HG03342 (cell line): ENCODE results near the gene GRN.
"Not testable (repeated sequence)": the region's sequence is repeated elsewhere in the genome, so short reads cannot be mapped to it uniquely, and the experiment has no call there.

Experiments
- ATAC-seq: cut with Tn5 transposase; IDR thresholded peaks from one replicate; pipeline ENCODE4 v1.9.1; 2021; ENCODE audit warnings: mild to moderate bottlenecking, moderate library complexity; ENCODE audit not compliant: unreplicated experiment

Gene GRN

DNA sequence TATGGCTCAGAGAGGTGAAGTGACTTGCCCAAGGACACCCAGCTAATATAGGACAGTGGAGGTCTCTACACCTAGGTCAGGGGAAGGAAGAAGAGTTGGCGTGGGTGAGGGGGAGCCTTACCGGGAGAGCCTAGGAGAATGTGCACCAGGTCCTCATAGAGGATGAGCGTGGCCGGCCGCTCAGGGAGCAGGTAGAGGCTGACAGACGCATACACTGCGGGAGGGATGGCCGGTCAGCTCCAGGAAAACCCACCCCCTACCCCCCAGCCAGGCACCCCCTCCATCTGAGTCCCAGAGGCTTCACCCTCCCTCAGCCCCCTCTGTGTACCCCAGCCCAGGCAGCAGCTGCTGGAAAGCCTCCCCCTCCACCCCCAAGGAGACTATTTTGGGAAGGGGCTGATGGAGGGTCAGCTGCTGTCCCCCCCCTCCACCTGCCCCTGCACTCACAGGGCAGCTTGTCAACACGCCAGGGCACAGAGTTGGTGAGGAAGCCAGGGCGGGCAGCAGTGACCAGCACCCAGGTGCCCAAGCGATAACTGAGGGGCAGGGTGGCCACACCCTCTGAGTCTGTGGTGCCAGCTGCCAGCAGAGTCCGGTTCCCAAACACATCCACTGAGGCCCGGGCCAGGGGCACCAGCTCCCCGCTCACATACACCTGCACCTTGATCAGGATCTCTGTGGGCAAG is 14.5 kb downstream of the GRN start:
- no peak for ATAC-seq

DNA sequence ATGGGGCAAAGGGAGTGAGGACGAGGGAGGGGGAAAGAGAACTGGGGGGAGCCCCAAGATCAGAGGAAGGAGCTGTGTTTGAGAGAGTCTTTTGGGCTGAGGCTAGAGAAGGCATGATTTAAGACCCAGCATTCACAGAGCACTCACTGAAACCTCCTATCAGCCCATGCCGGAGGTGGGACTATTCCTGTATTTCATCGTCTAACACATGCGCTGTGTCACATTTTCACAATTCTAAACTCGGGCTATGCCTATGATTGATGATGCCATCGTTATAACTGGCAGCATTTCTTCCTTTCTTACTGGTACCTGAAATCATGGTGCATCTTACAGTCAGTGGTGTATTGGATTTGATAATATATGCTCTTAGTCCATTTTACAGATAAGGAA is 15.0 kb downstream of the GRN start:
- no peak for ATAC-seq

DNA sequence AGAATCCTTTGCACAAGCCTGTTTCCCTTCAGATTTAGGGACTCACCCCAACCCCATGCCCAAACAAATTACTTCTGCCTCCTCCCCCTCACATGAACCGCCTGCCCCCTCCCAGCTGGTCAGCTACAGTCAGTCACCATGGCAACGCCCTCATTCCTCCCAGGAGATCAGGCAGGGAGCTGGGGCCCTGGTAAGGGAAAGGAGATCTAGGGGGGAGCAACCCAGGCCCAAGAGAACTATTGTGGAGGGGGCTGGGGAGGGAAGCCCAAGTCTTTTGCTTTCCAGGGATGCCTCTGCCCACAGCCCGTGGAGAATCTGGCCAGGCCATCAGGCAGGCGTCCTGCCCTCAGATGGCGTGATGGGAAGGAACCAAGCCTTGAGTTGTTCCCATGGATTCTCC is 15.7 kb downstream of the GRN start:
- no peak for ATAC-seq

GRCh38 chr17:44361292-44362260 is 16.5 kb downstream of the GRN start:
- ATAC-seq, result no peak

DNA sequence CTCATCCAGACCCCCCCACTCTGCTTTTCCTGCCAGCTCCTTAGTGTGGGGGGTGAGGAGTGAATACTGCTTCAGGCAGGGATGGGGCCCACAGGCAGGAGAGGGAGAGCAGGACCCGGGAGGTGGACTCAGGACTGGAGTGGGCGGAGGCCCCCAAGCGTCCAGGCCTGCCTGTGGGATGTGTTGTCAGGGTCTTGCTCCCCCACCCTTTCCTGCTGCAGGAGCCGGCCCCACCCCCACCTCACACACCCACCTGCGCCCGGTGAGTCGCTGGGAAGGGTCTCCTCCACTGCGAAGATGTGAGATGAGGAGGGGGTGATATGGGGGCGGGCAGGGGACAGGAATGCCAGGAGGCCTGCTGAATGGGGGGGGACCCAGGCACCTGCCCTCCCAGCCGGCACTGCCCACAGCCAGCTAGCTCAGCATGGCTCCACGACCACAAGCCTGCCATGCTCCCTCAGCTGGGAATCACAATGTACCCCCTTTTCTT is 17.4 kb downstream of the GRN start:
- ATAC-seq, result no peak

DNA sequence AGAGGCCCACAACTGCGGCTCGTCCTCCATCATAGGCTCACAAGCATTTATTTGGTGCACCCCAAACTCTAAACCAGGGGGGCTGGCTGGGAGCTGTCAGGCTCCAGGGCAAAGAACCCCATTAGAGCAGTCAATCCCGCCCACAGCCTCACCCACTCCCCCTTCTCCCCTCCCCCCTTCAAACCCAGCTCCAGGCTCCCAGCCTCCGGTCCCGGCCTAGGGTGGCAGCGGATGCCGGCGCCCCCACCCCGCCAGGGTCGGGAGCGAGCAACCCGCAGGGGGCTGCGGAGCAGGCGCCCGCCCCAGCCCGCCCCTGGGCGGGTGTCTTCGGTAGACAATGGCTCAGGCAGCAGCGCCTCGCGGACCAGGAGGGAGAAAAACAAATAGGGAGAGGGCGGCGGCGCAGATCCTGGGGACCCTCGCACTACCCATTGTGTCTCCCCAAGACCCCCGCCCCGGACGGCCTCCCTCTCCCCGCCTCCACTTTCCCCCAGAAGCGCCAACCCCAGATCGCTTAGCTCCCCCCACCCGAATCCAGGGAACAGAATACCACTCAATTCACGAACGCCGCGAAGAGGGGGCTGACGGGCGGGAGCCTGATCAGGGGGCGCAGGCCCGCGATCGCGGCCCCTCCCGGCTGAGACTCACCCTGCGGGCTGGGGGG is 18.0 kb downstream of the GRN start:
- ATAC-seq, result no peak

GRCh38 chr17:44363613-44364159 is 18.6 kb downstream of the GRN start, which contains the start of gene FAM171A2:
TSS of gene FAM171A2 (minus strand) at chr17:44363853. CDS start at chr17:44363714, 139 bp downstream.
- no peak for ATAC-seq

GRCh38 chr17:44365051-44365450 is 19.9 kb downstream of the GRN start:
- not testable (repeated sequence) for ATAC-seq

DNA sequence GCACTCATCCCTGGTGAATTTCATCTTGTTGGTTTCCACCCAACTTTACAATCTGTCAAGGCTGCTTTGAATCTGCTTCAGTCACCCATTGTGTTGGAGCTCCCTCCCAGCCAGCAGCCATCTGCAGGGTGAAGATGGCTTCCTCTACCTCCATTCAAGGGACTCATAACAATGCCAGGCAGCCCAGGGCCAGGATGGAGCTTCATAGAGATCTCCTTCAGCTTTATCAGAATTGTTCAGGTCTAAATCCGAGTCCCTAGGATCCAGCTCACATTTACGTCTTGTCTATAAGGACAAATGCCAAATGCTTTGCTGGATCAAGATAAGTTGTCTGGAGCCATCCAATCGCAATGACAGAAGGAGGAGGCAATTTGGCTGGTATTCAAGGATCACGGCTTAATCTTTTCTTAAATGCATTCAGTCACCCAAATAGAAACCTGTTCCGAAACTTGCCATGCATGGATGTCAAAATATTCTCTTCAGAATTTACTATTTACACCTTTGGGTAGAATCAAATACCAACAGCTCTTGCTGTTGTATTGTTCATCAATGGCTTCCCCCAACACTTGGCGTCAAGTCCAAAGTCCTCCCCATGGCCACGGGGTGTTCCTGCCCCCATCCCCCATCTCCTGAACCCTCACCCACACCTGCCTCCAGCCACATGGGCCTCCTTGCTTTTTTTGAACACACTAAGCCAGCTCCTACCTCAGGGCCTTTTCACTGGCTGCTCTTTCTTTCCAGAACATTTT is 22.3 kb downstream of the GRN start:
- ATAC-seq, result no peak

DNA sequence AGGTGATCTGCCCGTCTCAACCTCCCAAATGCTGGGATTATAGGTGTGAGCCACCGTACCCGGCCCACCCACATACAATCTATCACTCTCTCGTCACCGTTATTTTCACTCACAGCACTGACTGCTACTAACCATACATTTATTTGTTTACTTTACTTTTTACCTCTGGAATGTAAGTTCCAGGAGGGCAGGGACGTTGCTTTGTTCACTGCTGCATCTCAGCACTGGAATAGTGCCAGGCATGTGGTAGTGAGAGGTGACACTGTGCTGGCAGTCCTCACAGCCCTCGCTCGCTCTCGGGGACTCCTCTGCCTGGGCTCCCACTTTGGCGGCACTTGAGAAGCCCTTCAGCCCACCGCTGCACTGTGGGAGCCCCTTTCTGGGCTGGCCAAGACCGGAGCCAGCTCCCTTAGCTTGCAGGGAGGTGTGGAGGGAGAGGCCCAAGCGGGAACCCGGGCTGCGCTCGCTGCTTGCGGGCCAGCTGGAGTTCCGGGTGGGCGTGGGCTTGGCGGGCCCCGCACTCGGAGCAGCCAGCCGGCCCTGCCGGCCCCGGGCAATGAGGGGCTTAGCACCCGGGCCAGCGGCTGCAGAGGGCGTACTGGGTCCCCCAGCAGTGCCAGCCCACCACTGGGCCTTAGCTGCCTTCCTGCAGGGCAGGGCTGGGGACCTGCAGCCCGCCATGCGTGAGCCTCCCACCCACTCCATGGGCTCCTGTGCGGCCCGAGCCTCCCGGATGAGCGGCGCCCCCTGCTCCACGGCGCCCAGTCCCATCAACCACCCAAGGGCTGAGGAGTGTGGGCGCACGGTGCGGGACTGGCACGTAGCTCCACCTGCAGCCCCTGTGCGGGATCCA is 23.5 kb downstream of the GRN start:
- ATAC-seq, result not testable (repeated sequence)

DNA sequence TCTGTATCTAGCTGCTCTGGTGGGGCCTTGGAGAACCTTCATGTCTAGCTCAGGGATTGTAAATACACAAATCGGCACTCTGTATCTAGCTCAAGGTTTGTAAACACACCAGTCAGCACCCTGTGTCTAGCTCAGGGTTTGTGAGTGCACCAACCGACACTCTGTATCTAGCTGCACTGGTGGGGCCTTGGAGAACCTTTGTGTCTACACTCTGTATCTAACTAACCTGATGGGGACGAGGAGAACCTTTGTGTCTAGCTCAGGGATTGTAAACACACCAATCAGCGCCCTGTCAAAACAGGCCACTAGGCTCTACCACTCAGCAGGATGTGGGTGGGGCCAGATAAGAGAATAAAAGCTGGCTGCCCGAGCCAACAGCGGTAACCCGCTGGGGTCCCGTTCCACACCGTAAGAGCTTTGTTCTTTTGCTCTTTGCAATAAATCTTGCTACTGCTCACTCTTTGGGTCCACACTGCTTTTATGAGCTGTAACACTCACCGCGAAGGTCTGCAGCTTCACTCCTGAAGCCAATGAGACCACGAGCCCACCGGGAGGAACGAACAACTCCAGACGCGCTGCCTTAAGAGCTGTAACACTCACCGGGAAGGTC is 24.4 kb downstream of the GRN start:
- not testable (repeated sequence) for ATAC-seq

DNA sequence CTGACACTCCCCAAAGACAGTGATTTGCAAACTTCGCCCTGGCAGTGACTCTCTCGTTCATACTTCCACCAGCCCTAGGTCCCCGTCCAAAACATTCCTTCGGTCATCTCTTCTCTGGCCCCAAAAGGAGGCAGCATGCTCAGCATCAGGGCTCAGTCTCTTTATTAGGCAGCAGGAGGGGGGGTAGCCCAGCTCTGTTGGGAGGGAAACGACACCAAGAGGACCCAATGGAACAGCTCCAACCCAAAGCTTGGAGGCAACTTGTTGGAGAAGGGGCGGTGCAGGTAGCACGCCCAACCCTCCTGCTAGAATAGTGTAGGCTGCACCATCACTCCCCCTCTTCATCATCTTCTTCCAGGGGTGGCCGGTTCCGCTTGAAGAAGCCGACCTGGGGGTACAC is 26.9 kb downstream of the GRN start:
- ATAC-seq, result no peak

- no peak for ATAC-seq
Measured at GRCh38 chr17:44374306-44375195, 29.4 kb downstream of the GRN start.

DNA sequence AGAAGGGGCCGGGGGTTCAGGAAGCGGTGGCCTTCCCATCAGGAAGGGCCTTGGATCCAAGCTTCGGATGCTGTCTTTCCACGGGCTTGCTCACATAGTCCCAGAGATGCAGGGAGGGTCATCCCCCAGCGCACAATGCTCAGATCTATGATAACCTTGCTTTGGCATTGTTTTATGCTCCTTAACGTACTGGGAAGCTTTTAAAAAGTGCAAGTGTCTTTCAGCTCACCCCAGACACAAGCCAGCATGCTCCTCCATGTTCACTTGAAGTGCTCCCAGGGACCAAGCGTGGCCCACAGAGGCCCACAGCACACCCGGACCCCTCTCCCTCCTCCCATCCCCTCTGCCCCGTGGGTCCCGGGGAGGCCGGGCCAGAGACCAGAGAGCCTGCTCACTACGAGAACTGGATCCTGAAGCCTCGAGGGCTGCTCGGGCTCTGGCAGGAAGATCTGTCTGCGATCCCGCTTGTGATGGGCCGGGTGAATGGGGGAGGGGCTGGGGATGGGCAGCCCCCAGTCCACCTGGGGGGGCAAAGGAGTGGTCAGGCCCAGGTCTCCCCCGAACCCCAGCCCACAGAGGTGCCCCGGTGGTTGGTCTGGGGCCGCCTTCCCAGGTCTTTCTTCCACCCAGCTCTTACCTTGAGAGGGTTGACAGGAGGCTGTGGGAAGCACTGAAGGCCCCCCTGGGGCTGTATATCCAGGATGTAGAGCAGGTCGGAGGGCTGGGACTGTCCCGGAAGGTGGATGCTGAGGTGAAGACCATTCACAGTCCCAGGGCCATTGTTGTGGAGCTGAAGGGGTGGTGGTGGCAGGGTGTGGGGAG is 30.3 kb downstream of the GRN start:
- no peak for ATAC-seq

GRCh38 chr17:44376124-44376523 is 31.0 kb downstream of the GRN start:
- no peak for ATAC-seq

DNA sequence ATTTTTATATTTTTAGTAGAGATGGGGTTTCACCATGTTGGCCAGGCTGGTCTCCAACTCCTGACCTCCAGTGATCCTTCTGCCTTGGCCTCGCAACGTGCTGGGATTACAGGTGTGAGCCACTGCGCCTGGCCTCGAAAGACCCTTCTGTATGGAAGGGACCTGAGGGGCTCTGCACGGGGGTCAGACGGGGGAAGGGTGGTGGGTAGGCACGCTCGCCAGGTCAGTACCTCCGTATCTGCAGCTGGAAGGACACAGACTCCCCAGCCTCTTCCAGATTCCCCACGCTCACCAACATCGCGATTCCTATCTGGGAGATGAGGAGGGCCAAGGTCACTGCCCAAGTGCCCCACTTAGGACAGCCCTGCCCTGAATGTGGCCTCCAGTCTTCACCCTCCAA is 31.7 kb downstream of the GRN start:
- no peak for ATAC-seq

DNA sequence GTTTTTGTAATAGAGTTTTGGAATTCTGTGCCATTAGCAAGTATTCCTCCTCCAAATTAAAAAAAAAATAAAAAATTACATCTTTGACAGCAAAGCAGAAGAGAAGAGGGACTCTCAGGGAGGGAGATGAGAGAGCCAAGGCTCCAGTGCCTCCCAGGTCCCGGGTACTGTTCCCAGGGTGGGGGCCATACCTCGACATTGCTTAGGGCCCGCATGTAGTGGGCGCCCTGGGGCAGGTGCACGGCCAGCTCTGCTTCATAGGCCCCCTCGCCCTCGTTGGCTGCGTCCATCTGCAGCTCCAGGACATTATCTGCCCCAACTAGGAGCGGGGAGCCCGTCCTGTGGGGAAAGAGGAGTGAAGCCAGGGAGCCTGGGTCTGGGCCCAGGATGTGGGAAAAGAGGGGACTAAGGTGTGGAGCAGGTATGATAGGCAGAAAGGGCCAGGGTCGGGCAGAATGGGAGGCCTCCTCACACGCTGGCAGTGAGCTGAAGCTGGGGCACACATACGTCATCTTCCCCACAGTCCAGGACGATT is 33.1 kb downstream of the GRN start:
- no peak for ATAC-seq
